Spleen (tissue), 7 donors: ENCODE data around the gene BIRC6.

Experiments
- POLR2AphosphoS5 ChIP-seq, 3 donors: sonication (generic); formaldehyde crosslinking; IDR thresholded peaks; one replicate each; pipeline ENCODE4 v1.5.1; 2017; ENCODE audit warnings: antibody characterized with exemption in 3 of 3
- TF ChIP-seq, protein P1 (sequence below), 11 experiments: fragments of 200-600 bp in 7 of 11; fragments of 450-650 bp in 4 of 11; sonication (generic) in 4 of 11; IDR thresholded peaks in 8 of 11; conservative IDR thresholded peaks in 3 of 11; 1 replicate in 7 of 11; 2 replicates in 4 of 11; pipeline versions ENCODE4 v1.4.0 to v1.8.0; 2016 to 2021; ENCODE audit warnings: antibody characterized with exemption in 11 of 11, inconsistent platforms in 4 of 11, mild to moderate bottlenecking in 1 of 11
- donor health status: DM: no; HTN: no; CAD: no; lungs with moderate emphysema.
- donor health status: DM: no; HTN: no; CAD: no.
- donor health status: DM: no; HTN: no; CAD: no.

GRCh38 chr2:32377928-32378327, 21.1 kb downstream of the BIRC6 start:
- TF ChIP-seq, protein P1, sequence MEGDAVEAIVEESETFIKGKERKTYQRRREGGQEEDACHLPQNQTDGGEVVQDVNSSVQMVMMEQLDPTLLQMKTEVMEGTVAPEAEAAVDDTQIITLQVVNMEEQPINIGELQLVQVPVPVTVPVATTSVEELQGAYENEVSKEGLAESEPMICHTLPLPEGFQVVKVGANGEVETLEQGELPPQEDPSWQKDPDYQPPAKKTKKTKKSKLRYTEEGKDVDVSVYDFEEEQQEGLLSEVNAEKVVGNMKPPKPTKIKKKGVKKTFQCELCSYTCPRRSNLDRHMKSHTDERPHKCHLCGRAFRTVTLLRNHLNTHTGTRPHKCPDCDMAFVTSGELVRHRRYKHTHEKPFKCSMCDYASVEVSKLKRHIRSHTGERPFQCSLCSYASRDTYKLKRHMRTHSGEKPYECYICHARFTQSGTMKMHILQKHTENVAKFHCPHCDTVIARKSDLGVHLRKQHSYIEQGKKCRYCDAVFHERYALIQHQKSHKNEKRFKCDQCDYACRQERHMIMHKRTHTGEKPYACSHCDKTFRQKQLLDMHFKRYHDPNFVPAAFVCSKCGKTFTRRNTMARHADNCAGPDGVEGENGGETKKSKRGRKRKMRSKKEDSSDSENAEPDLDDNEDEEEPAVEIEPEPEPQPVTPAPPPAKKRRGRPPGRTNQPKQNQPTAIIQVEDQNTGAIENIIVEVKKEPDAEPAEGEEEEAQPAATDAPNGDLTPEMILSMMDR (IDR thresholded peaks at IDR 0.05 in 8 of 11, conservative IDR thresholded peaks at IDR 0.05 in 3 of 11) = no peak
- no peak for TF ChIP-seq POLR2AphosphoS5 (IDR thresholded peaks at IDR 0.05)
